ENCODE data around the gene FAM13C. TPM values are rescaled to one million over a fixed set of nuclear protein-coding genes. Genes with fewer than 3 reads are reported as not detected.
"Not testable (repeated sequence)": the region's sequence is repeated elsewhere in the genome, so short reads cannot be mapped to it uniquely, and the experiment has no call there.

FAM13C gene
- total RNA-seq, 4 donors from 2014 or later: 5.0 to 18.5 (median 9.7) TPM

GRCh38 chr10:59227136-59227673 is 135.1 kb downstream of the FAM13C start:
- WGBS, 2 donors: 92 to 94% methylated on average over 3 of the region's 3 CpGs

GRCh38 chr10:59225211-59225610 is 137.1 kb downstream of the FAM13C start:
- intact Hi-C loops (cut with DNase I; ENCODE audit: low total_unique reads): no loop called here
- no peak for DNase-seq (ENCODE audit: low spot score in 2 of 2)

More at GRCh38 chr10:59227136-59227673, 135.1 kb downstream of the FAM13C start:
- intact Hi-C loops (cut with DNase I; ENCODE audit: low total_unique reads): no loop called here
- no peak for DNase-seq (ENCODE audit: low spot score in 2 of 2)
- TF ChIP-seq POLR2A (IDR thresholded peaks at IDR 0.05): no peak
- no peak for TF ChIP-seq CTCF (IDR thresholded peaks at IDR 0.05)
- H3K4me3 ChIP-seq (ENCODE audit: low read depth, poor library complexity, severe bottlenecking): no peak overlapping the region

GRCh38 chr10:59223597-59223996 is 138.8 kb downstream of the FAM13C start:
- intact Hi-C loops (cut with DNase I; ENCODE audit: low total_unique reads); H3K4me3 ChIP-seq (ENCODE audit: low read depth, poor library complexity, severe bottlenecking); DNase-seq (ENCODE audit: low spot score in 2 of 2): not testable (repeated sequence)
- WGBS, 2 donors: 89 to 95% methylated on average over 2 of the region's 2 CpGs

More at GRCh38 chr10:59225211-59225610, 137.1 kb downstream of the FAM13C start:
- H3K4me3 ChIP-seq (ENCODE audit: low read depth, poor library complexity, severe bottlenecking): no peak overlapping the region
- no peak for TF ChIP-seq POLR2A (IDR thresholded peaks at IDR 0.05)
- TF ChIP-seq CTCF (IDR thresholded peaks at IDR 0.05): no peak

- H3K4me3 ChIP-seq (ENCODE audit: low read depth, poor library complexity, severe bottlenecking): no peak overlapping the region
- TF ChIP-seq CTCF (IDR thresholded peaks at IDR 0.05) (no peak), POLR2A (IDR thresholded peaks at IDR 0.05) (no peak)
- no peak for DNase-seq (ENCODE audit: low spot score in 2 of 2)
- intact Hi-C loops (cut with DNase I; ENCODE audit: low total_unique reads): no loop called here
Measured at GRCh38 chr10:59222788-59223187, 139.6 kb downstream of the FAM13C start.

- TF ChIP-seq CTCF (IDR thresholded peaks at IDR 0.05): no peak
- TF ChIP-seq POLR2A (IDR thresholded peaks at IDR 0.05): no peak
- DNase-seq (ENCODE audit: low spot score in 2 of 2): no peak
- H3K4me3 ChIP-seq (ENCODE audit: low read depth, poor library complexity, severe bottlenecking): no peak overlapping the region
- WGBS, 2 donors: 63 to 65% methylated on average over 4 of the region's 4 CpGs
- intact Hi-C loops (cut with DNase I; ENCODE audit: low total_unique reads): no loop called here
Measured at GRCh38 chr10:59216178-59216869, 146.0 kb downstream of the FAM13C start.

GRCh38 chr10:59214160-59214559 is 148.2 kb downstream of the FAM13C start:
- intact Hi-C loops (cut with DNase I; ENCODE audit: low total_unique reads): no loop called here
- WGBS, 2 donors: 93% methylated on average over 1 of the region's 1 CpG
- TF ChIP-seq CTCF (IDR thresholded peaks at IDR 0.05): no peak
- TF ChIP-seq POLR2A (IDR thresholded peaks at IDR 0.05): no peak
- no peak overlapping the region for H3K4me3 ChIP-seq (ENCODE audit: low read depth, poor library complexity, severe bottlenecking)
- no peak for DNase-seq (ENCODE audit: low spot score in 2 of 2)
